Measurements from ENCODE around the gene SEZ6.

The SEZ6 gene

DNA sequence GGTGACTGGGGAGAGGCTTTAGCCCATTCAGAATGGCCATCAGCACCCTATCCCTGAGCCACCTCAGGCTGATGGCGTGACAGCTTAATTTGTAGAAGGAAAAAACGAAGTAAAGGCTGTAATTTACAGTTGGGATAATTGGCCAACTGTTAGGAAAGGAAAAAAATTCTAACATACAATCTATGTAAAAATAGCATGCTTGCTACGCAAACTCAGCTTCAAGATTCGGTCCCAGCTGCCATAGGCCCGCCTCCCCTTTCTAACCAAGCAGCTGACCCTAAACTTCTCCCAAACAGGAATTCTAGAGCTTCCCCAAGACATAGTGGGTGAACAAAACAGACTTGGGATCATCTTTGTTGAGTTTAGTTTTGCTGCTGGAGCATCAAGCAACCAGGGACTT, 4.9 kb downstream of the SEZ6 start:
- DNase-seq: no peak

DNA sequence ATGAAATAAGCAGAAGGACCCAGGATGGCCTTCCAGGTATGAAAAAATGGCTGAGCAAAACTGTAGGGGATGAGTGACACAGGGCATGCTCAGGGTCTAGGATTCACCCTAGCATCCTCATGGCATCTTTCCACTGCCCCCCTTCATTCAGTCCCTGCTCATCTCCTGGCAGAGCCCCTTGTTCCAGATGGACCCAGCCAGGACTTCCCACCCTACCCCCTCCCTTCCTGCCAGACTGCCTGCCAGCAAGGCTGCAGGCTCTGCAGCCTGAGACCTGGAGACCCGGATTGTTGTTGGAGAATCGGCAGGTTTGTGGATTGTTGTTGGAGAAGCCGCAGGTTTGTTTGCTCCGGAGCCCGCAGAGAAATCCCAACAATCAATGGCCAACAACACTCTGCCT, 6.6 kb downstream of the SEZ6 start:
- DNase-seq: no peak

DNA sequence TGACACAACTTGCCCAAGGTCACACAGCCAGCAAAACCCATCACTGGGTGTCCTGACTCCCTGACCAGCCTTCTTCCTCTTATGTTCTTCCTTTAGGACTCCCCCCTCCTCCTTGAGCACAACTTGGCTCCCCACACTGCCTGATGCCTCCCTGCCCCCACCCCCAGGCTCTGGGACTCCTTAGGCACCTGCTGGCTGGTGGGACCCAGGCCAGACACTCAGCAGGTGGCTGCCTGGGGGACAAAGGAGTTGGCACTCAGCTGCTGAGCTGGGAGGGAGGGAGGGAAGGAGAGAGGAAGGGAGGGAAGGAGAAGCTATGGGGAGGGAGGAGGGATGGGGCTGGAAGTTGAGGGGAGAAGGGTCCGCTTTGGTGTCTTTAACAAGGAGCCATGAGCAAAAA, 8.0 kb downstream of the SEZ6 start:
- DNase-seq: no peak

DNA sequence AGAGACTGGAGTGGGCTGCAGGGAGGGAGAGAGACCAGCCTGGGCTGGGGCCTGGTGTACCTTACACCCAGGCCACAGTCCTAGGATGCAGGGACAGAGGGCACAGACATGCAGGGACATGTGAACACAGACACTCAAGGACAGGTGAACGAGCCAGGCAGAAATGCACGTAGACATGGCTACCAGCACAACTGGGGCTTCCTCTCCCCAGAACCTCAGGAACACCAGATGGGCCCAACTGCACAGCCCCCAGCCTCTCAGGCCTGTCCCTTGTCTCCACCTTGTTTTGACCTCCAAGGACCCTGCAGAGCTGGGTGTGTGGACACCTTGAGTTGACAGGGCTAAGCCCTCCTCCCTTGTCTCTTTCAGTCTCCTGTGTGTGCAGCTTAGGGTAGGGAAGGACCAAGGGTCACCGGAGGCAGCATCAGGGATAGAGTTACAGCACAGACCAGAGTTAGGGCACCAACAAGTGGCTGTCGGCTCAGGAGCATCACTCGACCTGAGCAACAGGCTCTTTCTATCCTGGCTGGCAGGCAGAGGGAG, 9.2 kb downstream of the SEZ6 start:
- DNase-seq: no peak

- no peak for DNase-seq
These were observed 12.0 kb downstream of the SEZ6 start for GRCh38 chr17:28993645-28994426.

GRCh38 chr17:28992625-28993600, 12.9 kb downstream of the SEZ6 start:
- no peak for DNase-seq

DNA sequence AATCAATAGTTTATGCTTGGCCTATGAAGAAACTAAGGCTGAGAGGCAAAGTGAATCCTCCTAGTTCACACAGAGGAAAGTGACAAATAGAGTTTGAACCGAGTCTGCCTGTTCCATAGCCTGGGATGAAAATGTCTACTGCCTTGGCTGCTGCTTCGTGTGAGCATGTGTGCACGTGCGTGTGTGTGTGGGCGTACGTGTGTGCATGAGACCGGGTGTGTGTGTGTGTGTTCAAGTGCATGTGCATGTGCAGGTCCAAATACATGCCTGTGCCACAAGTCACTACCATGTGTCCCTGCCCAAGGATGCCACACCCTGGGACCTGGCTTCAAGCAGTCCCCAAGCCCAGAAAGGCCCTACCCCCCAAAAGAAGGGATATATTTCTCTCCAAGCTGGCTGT, 13.6 kb downstream of the SEZ6 start:
- no peak for DNase-seq

DNA sequence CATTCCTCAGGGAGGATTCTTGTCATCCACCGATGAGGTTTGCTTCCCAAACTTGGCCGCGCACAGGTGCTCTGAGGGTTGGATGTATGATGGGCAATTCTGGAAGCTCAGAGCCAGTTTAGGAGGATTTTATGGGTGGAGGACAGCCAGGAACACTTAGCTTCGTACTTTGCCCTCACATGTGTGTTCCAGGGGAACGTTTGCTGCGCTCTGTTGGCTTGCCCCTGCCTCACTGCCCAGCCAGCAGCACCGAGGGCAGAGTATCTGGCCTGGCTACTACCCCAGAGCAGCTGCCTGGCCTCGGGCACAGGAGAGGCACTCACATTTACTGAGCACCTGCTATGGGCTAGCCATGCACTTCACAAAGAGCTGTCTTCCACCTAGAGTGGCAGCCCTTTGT, 14.1 kb downstream of the SEZ6 start:
- no peak for DNase-seq

DNA sequence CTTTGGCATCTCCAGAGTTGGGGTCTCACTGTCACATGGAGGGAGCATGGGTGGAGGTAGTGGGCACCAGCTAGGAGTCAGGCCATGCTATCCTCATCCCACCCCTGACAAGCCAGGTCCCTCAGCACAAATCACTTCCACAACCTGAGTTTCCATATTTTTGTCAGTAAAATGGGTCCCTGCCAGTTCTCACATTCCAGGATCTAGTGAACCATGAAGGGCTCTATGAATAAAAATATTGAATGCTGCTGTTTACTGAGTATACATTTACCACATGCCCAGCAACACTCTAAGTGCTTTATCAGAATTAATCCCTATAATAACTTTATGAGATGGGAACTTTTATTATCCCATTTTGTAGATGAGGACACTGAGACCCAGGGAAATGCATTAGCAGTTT, 16.8 kb downstream of the SEZ6 start:
- DNase-seq: no peak

DNA sequence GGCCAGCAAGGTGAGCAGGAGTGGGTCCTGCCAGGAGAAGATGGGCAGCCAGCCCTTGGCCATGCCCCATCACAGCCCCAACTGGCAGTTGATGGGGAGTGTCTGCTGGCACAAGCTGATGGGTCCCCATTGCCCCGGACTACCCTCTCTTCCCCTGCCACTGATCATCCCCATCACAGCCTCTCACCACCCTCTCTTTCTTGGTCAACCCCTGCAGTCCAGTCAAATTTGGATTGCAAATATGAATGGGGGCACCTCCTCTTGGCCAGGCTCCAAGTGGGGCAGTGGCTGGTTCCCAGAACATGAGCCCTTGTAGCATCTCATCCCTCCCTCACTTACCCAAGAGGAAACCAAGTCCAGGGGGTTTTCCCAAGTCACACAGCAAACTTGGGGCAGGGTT, 17.4 kb downstream of the SEZ6 start:
- no peak for DNase-seq

GRCh38 chr17:28986714-28987655, 18.8 kb downstream of the SEZ6 start:
- no peak for DNase-seq

GRCh38 chr17:28985950-28986713, 19.7 kb downstream of the SEZ6 start:
- DNase-seq: no peak

DNA sequence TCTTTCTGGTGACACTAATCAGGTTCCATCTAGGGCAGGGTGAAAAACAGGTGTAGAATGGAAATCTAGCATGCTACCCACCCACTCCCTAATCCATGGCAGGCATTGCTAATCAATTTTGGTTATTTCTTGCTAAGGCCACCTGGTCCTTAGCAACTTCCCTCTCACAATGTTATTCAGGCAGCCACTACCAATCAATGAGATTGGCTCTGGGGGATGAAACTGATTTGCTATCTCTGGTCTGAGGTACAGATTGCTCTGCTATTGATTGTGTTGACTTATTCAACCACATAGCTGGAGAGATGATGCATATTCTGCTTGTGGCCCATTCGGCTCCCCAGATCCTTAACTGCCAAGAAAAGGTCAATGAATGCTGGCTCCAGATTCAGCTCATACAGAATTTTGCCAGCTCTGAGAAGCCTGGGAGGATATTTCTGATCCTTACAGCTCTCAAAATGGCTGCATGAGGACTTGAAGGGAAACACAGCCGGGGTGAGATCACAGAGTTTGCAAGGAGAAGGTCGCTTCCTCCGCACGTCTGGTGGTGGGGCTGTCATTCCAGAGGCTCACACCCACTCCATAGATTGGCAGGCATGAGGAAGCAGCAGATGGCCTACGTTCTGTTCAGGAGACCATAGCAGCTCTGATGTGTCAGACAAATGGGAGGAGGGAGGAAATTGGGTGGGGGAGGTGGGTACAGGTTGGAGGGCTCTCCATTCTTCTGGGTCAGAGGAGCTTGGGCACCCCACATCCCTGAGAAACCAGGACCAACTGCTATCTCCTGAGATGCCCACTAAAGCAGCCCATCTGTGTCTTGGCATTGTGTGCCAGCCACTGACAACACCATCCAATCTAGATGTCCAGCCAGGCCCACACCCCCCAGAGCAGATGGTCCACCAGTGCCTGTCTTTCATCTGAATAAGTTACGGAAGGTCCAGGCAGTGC, 22.3 kb downstream of the SEZ6 start:
- no peak for DNase-seq

DNA sequence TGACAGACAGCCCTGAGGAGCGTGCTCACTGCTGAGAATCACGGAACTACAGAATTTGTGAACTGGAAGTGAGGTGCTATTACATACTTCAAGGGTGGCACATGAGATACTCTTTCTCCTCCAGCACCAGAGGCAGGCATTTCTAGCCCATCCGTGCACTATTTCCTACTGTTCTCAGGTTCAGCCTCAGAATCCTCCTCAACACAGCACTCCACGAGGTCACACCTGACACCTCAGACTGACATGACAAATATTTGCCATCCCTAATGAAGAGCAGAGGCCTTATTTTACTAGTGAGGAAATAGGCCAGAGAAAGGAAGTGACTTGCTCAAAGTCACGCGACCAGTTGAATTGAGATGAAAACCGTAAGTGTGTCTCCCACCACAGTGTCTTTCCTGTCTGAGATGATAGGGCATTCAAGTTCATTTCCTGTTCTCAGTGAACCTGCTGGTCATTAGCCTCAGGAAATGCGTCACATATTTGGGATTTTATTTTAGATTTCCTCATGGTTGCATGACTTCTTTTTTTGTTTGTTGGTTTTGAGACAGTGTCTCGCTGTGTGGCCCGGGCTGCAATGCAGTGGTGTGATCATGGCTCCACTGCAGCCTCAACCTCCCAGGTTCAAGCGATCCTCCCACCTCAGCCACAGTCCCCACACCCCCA, 23.6 kb downstream of the SEZ6 start:
- peak; percentile 35 for DNase-seq

DNA sequence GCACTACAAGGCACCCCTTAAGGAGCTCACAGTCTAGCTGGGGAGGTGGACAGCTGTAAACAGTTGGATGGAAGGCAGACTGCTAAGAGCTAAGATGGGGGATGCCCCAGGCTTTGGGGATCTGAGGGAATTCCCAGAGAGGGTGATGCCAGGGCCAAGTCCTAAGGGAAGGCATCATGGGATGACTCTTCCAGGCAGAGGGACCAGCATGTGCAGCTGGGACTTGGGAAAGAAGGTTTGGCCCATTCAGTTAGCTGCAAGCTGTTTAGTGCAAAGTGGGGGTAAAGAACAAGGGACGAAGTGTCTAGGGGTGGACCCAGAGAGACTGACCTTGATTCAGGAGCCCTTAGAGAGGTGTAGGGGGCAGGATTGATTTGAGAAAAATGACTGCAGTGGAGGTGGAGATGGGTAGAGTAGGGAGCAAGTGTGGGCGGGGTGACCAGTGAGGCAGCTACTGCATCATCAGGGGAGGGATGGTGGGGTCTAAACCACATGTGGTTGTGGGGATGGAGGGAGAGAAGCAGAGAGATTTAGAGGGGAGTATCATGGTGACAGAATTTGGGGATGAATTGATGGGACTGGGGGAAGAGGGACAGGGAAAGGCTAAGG, 27.4 kb downstream of the SEZ6 start:
- DNase-seq: no peak

- DNase-seq: no peak
These were observed 28.0 kb downstream of the SEZ6 start for GRCh38 chr17:28977659-28978355.

- no peak for DNase-seq
These were observed 30.2 kb downstream of the SEZ6 start for GRCh38 chr17:28975646-28976045.

DNA sequence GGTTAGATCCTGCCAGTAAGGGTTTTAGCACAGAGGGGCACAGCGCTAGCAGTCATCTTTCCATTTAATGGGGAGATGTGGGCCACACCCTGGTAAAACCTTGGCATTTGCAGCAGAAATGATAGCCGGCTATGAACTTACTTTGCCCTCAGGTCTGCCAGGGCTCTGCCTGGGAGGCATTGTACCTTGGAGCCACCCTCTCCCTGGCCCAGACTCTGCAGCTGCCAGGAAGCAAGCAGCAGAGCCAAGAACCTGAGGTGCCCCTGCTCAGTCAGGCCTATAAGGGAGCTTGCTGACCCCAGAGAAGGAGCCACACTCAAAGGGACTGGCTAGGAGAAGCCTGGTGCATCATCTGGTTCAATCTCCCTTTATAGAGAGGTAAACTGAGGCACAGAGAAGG, 30.8 kb downstream of the SEZ6 start:
- DNase-seq: no peak

GRCh38 chr17:28974451-28974850, 31.4 kb downstream of the SEZ6 start:
- DNase-seq: no peak

All from SIG-M5 (cell line).